Activated naive CD8-positive, alpha-beta T cell treated with anti-CD3 and anti-CD28 coated beads for 36 hours (primary cell): Measurements from ENCODE around the gene EFNA5. TPM values are rescaled to one million over a fixed set of nuclear protein-coding genes. Genes with fewer than 3 reads are reported as not detected.

Experiments
- DNase-seq: peaks from one replicate; pipeline ENCODE4 v3.0.0; 2021
- H3K27ac Mint-ChIP-seq: one replicate; pipeline ENCODE4 v1.8.0; 2022; ENCODE audit warnings: mild to moderate bottlenecking, moderate library complexity, mixed read lengths
- H3K27me3 Mint-ChIP-seq: one replicate; pipeline ENCODE4 v1.8.0; 2022; ENCODE audit warnings: mild to moderate bottlenecking, mixed read lengths
- H3K36me3 Mint-ChIP-seq: one replicate; pipeline ENCODE4 v1.8.0; 2021; ENCODE audit warnings: mild to moderate bottlenecking, mixed read lengths
- H3K4me1 Mint-ChIP-seq: one replicate; pipeline ENCODE4 v1.8.0; 2021; ENCODE audit warnings: mixed read lengths
- H3K4me3 Mint-ChIP-seq: one replicate; pipeline ENCODE4 v1.8.0; 2022; ENCODE audit warnings: mild to moderate bottlenecking, moderate library complexity, mixed read lengths
- H3K9me3 Mint-ChIP-seq: one replicate; pipeline ENCODE4 v1.8.0; 2022; ENCODE audit warnings: mixed read lengths
- total RNA-seq, 2 experiments: library from RNA; stranded (reverse); gene quantifications; one replicate each; pipeline ENCODE4 v1.2.3, GENCODE V29; 2021

Gene EFNA5
- total RNA-seq, 2 experiments from 2014 or later = not detected

- peaks cover 15% of the 10 kb centered on the region for H3K4me1 Mint-ChIP-seq
- H3K27ac Mint-ChIP-seq = no peak overlapping the region
- peaks cover 10% of the 10 kb centered on the region for H3K27me3 Mint-ChIP-seq
- no peak overlapping the region for H3K4me3 Mint-ChIP-seq
- H3K36me3 Mint-ChIP-seq = peaks cover 8% of the 10 kb centered on the region
- no peak for DNase-seq
- peaks cover 17% of the 10 kb centered on the region for H3K9me3 Mint-ChIP-seq
Observed at GRCh38 chr5:107484281-107484680, 186.5 kb downstream of the EFNA5 start.

- H3K4me3 Mint-ChIP-seq = no peak overlapping the region
- peaks cover 8% of the 10 kb centered on the region for H3K36me3 Mint-ChIP-seq
- DNase-seq = no peak
- H3K27me3 Mint-ChIP-seq = peaks cover 10% of the 10 kb centered on the region
- peaks cover 17% of the 10 kb centered on the region for H3K9me3 Mint-ChIP-seq
- peaks cover 15% of the 10 kb centered on the region for H3K4me1 Mint-ChIP-seq
- no peak overlapping the region for H3K27ac Mint-ChIP-seq
Observed at GRCh38 chr5:107483231-107484024, 187.3 kb downstream of the EFNA5 start.

GRCh38 chr5:107478068-107478641, 192.6 kb downstream of the EFNA5 start:
- no peaks in the 10 kb centered on the region for H3K4me1 Mint-ChIP-seq
- H3K27ac Mint-ChIP-seq = no peak overlapping the region
- H3K4me3 Mint-ChIP-seq = no peak overlapping the region
- H3K27me3 Mint-ChIP-seq = peaks cover 2% of the 10 kb centered on the region
- no peak for DNase-seq
- H3K9me3 Mint-ChIP-seq = no peaks in the 10 kb centered on the region
- H3K36me3 Mint-ChIP-seq = no peaks in the 10 kb centered on the region

- DNase-seq = no peak
- H3K36me3 Mint-ChIP-seq = no peaks in the 10 kb centered on the region
- no peaks in the 10 kb centered on the region for H3K9me3 Mint-ChIP-seq
- H3K27ac Mint-ChIP-seq = no peak overlapping the region
- no peaks in the 10 kb centered on the region for H3K4me1 Mint-ChIP-seq
- no peaks in the 10 kb centered on the region for H3K27me3 Mint-ChIP-seq
- H3K4me3 Mint-ChIP-seq = no peak overlapping the region
Observed at GRCh38 chr5:107477492-107477891, 193.2 kb downstream of the EFNA5 start.

GRCh38 chr5:107476783-107477182, 194.0 kb downstream of the EFNA5 start:
- H3K27me3 Mint-ChIP-seq = no peaks in the 10 kb centered on the region
- no peaks in the 10 kb centered on the region for H3K4me1 Mint-ChIP-seq
- DNase-seq = no peak
- no peaks in the 10 kb centered on the region for H3K36me3 Mint-ChIP-seq
- no peaks in the 10 kb centered on the region for H3K9me3 Mint-ChIP-seq
- H3K27ac Mint-ChIP-seq = no peak overlapping the region
- H3K4me3 Mint-ChIP-seq = no peak overlapping the region

GRCh38 chr5:107474716-107475489, 195.8 kb downstream of the EFNA5 start:
- Mint-ChIP-seq H3K9me3 (no peaks in the 10 kb centered on the region), H3K4me3 (no peak overlapping the region), H3K27ac (no peak overlapping the region), H3K27me3 (no peaks in the 10 kb centered on the region), H3K4me1 (no peaks in the 10 kb centered on the region), H3K36me3 (no peaks in the 10 kb centered on the region)
- no peak for DNase-seq

- no peaks in the 10 kb centered on the region for H3K36me3 Mint-ChIP-seq
- no peaks in the 10 kb centered on the region for H3K27me3 Mint-ChIP-seq
- no peaks in the 10 kb centered on the region for H3K9me3 Mint-ChIP-seq
- no peak for DNase-seq
- H3K27ac Mint-ChIP-seq = no peak overlapping the region
- H3K4me1 Mint-ChIP-seq = peaks cover 4% of the 10 kb centered on the region
- H3K4me3 Mint-ChIP-seq = no peak overlapping the region
Observed at GRCh38 chr5:107474361-107474715, 196.4 kb downstream of the EFNA5 start.

GRCh38 chr5:107472620-107473064, 198.1 kb downstream of the EFNA5 start:
- no peaks in the 10 kb centered on the region for H3K27me3 Mint-ChIP-seq
- no peaks in the 10 kb centered on the region for H3K36me3 Mint-ChIP-seq
- no peak overlapping the region for H3K4me3 Mint-ChIP-seq
- no peak overlapping the region for H3K27ac Mint-ChIP-seq
- no peak for DNase-seq
- peaks cover 4% of the 10 kb centered on the region for H3K4me1 Mint-ChIP-seq
- H3K9me3 Mint-ChIP-seq = no peaks in the 10 kb centered on the region

GRCh38 chr5:107470295-107470582, 200.5 kb downstream of the EFNA5 start:
- H3K27me3 Mint-ChIP-seq = no peaks in the 10 kb centered on the region
- H3K27ac Mint-ChIP-seq = no peak overlapping the region
- no peak for DNase-seq
- no peaks in the 10 kb centered on the region for H3K9me3 Mint-ChIP-seq
- H3K4me1 Mint-ChIP-seq = peaks cover 4% of the 10 kb centered on the region
- no peak overlapping the region for H3K4me3 Mint-ChIP-seq
- H3K36me3 Mint-ChIP-seq = no peaks in the 10 kb centered on the region

GRCh38 chr5:107469485-107470294, 201.0 kb downstream of the EFNA5 start:
- Mint-ChIP-seq H3K36me3 (no peaks in the 10 kb centered on the region), H3K27me3 (no peaks in the 10 kb centered on the region), H3K9me3 (no peaks in the 10 kb centered on the region), H3K4me1 (peaks cover 7% of the 10 kb centered on the region), H3K4me3 (no peak overlapping the region), H3K27ac (no peak overlapping the region)
- no peak for DNase-seq

- Mint-ChIP-seq H3K4me1 (peaks cover 11% of the 10 kb centered on the region), H3K36me3 (no peaks in the 10 kb centered on the region), H3K9me3 (no peaks in the 10 kb centered on the region), H3K4me3 (no peak overlapping the region), H3K27ac (no peak overlapping the region), H3K27me3 (no peaks in the 10 kb centered on the region)
- no peak for DNase-seq
Observed at GRCh38 chr5:107469064-107469463, 201.7 kb downstream of the EFNA5 start.

- no peak overlapping the region for H3K27ac Mint-ChIP-seq
- H3K9me3 Mint-ChIP-seq = no peaks in the 10 kb centered on the region
- no peaks in the 10 kb centered on the region for H3K36me3 Mint-ChIP-seq
- H3K27me3 Mint-ChIP-seq = no peaks in the 10 kb centered on the region
- peaks cover 11% of the 10 kb centered on the region for H3K4me1 Mint-ChIP-seq
- no peak overlapping the region for H3K4me3 Mint-ChIP-seq
- DNase-seq = no peak
Observed at GRCh38 chr5:107468276-107468675, 202.5 kb downstream of the EFNA5 start.

- H3K4me3 Mint-ChIP-seq = no peak overlapping the region
- no peaks in the 10 kb centered on the region for H3K36me3 Mint-ChIP-seq
- H3K9me3 Mint-ChIP-seq = no peaks in the 10 kb centered on the region
- no peak overlapping the region for H3K27ac Mint-ChIP-seq
- peaks cover 11% of the 10 kb centered on the region for H3K4me1 Mint-ChIP-seq
- H3K27me3 Mint-ChIP-seq = no peaks in the 10 kb centered on the region
- DNase-seq = no peak
Observed at GRCh38 chr5:107467137-107467932, 203.4 kb downstream of the EFNA5 start.

GRCh38 chr5:107466233-107466769, 204.4 kb downstream of the EFNA5 start:
- Mint-ChIP-seq H3K36me3 (no peaks in the 10 kb centered on the region), H3K27ac (no peak overlapping the region), H3K27me3 (peaks cover 3% of the 10 kb centered on the region), H3K4me1 (peaks cover 11% of the 10 kb centered on the region), H3K4me3 (no peak overlapping the region), H3K9me3 (no peaks in the 10 kb centered on the region)
- no peak for DNase-seq
